ENCODE results near the gene TLE5.

Gene TLE5

DNA sequence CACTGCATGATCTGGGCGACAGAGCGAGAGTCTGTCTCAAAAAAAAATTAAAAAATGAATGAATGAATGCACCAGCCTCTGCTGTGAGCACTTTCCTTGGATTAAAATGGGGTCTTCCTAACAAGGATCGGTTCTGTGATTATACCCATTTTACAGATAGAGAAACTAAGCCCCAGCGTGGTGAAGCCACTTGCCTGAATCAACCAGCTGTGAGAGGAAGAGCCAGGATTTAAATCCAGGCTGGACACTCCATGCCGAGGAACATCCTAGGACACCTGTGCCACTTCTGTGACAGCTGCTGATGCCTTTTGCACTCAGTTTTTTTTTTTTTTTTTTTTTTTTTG, 14.1 kb downstream of the TLE5 start:
- no peak for DNase-seq (ENCODE audit: low read depth in 1 of 2, low spot score in 1 of 2)
- H3K4me3 ChIP-seq (replicated peaks; ENCODE audit: insufficient read depth, low read length), result no peak overlapping the region
- TF ChIP-seq, protein P1, sequence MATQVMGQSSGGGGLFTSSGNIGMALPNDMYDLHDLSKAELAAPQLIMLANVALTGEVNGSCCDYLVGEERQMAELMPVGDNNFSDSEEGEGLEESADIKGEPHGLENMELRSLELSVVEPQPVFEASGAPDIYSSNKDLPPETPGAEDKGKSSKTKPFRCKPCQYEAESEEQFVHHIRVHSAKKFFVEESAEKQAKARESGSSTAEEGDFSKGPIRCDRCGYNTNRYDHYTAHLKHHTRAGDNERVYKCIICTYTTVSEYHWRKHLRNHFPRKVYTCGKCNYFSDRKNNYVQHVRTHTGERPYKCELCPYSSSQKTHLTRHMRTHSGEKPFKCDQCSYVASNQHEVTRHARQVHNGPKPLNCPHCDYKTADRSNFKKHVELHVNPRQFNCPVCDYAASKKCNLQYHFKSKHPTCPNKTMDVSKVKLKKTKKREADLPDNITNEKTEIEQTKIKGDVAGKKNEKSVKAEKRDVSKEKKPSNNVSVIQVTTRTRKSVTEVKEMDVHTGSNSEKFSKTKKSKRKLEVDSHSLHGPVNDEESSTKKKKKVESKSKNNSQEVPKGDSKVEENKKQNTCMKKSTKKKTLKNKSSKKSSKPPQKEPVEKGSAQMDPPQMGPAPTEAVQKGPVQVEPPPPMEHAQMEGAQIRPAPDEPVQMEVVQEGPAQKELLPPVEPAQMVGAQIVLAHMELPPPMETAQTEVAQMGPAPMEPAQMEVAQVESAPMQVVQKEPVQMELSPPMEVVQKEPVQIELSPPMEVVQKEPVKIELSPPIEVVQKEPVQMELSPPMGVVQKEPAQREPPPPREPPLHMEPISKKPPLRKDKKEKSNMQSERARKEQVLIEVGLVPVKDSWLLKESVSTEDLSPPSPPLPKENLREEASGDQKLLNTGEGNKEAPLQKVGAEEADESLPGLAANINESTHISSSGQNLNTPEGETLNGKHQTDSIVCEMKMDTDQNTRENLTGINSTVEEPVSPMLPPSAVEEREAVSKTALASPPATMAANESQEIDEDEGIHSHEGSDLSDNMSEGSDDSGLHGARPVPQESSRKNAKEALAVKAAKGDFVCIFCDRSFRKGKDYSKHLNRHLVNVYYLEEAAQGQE (IDR thresholded peaks at IDR 0.05; ENCODE audit: insufficient replicate concordance, low read depth), result no peak
- TF ChIP-seq GABPA (IDR thresholded peaks at IDR 0.05; ENCODE audit: low read depth) (no peak), SPI1 (IDR thresholded peaks at IDR 0.05; ENCODE audit: borderline replicate concordance, low read depth) (no peak), POLR2AphosphoS5 (IDR thresholded peaks at IDR 0.05; ENCODE audit: low read depth) (no peak)
- TF ChIP-seq, protein P2, sequence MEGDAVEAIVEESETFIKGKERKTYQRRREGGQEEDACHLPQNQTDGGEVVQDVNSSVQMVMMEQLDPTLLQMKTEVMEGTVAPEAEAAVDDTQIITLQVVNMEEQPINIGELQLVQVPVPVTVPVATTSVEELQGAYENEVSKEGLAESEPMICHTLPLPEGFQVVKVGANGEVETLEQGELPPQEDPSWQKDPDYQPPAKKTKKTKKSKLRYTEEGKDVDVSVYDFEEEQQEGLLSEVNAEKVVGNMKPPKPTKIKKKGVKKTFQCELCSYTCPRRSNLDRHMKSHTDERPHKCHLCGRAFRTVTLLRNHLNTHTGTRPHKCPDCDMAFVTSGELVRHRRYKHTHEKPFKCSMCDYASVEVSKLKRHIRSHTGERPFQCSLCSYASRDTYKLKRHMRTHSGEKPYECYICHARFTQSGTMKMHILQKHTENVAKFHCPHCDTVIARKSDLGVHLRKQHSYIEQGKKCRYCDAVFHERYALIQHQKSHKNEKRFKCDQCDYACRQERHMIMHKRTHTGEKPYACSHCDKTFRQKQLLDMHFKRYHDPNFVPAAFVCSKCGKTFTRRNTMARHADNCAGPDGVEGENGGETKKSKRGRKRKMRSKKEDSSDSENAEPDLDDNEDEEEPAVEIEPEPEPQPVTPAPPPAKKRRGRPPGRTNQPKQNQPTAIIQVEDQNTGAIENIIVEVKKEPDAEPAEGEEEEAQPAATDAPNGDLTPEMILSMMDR (IDR thresholded peaks at IDR 0.05; ENCODE audit: insufficient read depth, low read length), result no peak
- peaks cover 22% of the 10 kb centered on the region for H3K27me3 ChIP-seq (ENCODE audit: insufficient read depth, poor library complexity, severe bottlenecking)
- no peak overlapping the region for H3K27ac ChIP-seq (replicated peaks)

- TF ChIP-seq, protein P1 (IDR thresholded peaks at IDR 0.05; ENCODE audit: insufficient replicate concordance, low read depth), result no peak
- TF ChIP-seq POLR2AphosphoS5 (IDR thresholded peaks at IDR 0.05; ENCODE audit: low read depth) (no peak), GABPA (IDR thresholded peaks at IDR 0.05; ENCODE audit: low read depth) (no peak)
- DNase-seq (ENCODE audit: low read depth in 1 of 2, low spot score in 1 of 2), result peak in 1 of 2 experiments; percentile 31
- Histone ChIP-seq H3K4me3 (replicated peaks; ENCODE audit: insufficient read depth, low read length) (no peak overlapping the region), H3K27me3 (ENCODE audit: insufficient read depth, poor library complexity, severe bottlenecking) (peaks cover 22% of the 10 kb centered on the region), H3K27ac (replicated peaks) (no peak overlapping the region)
Measured at GRCh38 chr19:3047496-3048189, 14.7 kb downstream of the TLE5 start.

DNA sequence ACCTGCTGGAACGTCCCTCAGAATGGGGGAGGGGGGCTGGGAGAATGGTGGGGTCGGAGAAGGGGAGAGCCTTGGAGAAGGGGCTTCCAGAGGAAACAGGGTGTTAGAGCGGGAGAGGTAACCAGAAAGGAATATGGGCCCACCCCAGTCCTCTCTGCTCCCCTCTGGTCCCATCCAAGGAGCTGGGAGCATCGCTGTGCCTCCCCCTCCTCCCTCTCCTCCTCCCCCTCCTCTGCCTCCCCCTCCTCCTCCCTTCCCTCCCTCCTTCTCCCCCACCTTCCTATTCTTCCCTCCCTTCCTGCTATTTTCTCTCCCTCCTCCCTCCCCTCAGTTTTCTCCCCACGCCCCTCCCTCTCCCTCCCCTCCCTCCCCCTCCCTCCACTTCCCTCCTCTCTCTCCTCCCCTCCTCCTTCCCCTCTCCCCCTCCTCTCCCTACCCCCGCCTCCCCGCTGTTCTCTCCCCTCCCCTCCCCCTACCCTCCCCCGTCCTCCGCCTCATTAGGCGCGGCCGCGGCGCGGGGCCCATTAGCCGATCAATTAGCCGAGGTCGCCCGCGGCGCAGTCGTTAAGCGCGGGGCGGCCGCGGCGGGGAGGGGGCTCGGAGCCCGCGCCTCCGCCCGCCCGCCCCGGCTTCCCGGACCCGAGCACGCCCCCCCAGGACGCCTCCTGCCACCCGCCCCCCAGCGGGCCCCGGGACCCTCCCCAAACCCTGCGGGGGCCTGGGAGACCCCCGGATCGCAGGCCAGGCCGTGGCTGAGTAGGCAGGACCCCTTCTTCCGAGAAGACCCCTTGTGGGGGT, 15.4 kb downstream of the TLE5 start:
- TF ChIP-seq GABPA (IDR thresholded peaks at IDR 0.05; ENCODE audit: low read depth) (no peak), POLR2AphosphoS5 (IDR thresholded peaks at IDR 0.05; ENCODE audit: low read depth) (no peak), SPI1 (IDR thresholded peaks at IDR 0.05; ENCODE audit: borderline replicate concordance, low read depth) (no peak)
- TF ChIP-seq, protein P2 (IDR thresholded peaks at IDR 0.05; ENCODE audit: insufficient read depth, low read length), result no peak
- TF ChIP-seq, protein P1 (IDR thresholded peaks at IDR 0.05; ENCODE audit: insufficient replicate concordance, low read depth), result no peak
- Histone ChIP-seq H3K27me3 (ENCODE audit: insufficient read depth, poor library complexity, severe bottlenecking) (peaks cover 23% of the 10 kb centered on the region), H3K27ac (replicated peaks) (no peak overlapping the region), H3K4me3 (replicated peaks; ENCODE audit: insufficient read depth, low read length) (no peak overlapping the region)
- DNase-seq (ENCODE audit: low read depth in 1 of 2, low spot score in 1 of 2), result no peak
